NCI-H1092 treated with DMSO at 0.1 percent for 48 hours (cell line): Measurements from ENCODE around the gene MASP1.
"Not testable (repeated sequence)": the region's sequence is repeated elsewhere in the genome, so short reads cannot be mapped to it uniquely, and the experiment has no call there.

Experiments used
- DNase-seq: peaks from one replicate; lab custom pipeline; 2025; lab: John Stamatoyannopoulos, UW

Gene MASP1

DNA sequence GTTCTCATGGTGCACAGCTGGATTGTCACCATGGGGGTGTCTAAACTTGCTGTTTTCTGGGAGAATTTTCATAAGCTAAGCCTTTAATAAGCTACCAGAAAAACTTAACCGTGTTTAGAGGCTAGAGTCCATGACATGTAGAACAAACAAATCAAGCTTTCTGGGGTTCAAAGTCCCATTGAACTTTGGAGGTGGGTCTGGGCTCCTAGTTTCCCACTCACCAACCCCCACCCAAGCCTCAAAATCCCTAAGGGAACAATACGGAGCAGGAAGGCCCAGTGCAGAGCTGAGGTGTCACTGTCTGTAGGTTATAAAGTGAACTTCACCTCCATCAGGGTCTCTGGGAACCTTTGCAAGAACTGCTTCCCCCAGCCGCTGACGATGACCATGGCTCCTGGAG lies 68.7 kb downstream of the MASP1 start:
- DNase-seq, result no peak

DNA sequence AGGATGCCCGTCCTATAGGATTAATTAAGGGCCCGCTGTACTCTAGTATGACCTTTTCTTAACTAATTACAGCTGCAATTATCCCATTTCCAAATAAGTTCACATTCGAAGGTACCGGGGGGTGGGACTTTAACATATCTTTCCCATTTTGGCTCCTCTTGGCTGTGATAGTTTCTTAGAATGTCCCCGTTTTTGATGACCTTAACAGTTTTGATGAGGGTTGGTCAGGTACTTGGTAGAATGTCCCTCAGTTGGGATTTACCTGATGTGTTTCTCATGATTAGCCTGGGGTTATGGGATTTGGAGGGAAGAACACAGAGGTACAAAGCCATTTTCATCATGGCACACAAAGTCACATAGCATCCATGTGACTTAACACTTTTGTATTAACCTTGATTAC lies 76.1 kb downstream of the MASP1 start:
- no peak for DNase-seq

DNA sequence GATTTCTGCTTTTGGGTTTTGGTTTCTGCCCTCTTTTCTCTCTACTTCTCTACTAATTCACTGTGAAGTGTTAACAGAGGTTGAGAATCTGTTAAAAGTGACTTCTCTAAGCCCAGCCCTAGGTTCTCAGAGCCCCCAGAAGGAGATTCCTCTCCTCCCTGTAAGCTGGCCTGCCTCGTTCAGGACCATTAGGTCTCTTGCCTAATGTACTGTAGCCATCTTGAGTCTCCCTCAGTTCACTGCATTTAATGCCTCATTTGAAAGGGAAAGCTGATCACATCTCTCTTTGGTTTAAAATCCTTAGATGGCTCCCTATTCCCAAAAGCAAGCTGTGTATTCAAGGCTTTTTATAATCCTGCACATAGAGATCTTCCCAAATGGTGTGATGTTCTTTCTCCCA lies 77.9 kb downstream of the MASP1 start:
- DNase-seq, result no peak

DNA sequence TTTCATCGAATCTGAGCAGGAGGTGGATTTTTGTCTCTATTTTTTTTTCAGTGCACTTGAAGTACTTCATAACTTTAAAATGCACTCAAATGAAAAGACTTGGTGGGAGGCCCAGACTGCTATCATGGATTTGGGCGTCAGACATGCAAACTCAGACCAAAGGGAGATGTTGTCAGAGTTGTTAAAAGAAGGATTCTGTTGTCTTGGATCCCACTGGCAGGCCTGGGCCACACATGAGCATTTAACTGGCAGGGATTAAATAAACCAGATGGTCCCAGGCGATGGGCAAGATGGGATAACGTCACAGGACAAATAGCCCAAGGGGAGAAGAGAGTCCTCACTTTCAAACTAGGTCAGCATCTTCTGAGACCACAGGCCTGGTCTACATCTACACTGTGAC lies 78.8 kb downstream of the MASP1 start:
- DNase-seq, result no peak

DNA sequence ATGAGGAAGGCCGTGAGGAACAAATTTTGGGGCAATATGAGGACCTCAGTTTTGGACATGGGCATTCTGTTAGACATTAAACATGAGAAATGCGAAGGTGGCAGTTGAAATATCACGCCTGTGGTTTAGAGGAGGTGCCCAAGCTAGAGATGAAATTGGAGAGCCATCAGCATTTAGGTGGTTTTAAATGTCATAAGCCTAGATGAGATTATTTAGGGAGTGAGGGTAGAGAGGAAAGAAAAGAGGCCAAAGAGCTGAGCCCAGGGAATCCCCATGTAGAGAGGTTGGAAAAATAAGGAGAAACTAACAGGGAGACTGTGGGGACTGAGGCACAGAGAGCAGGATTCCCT lies 79.4 kb downstream of the MASP1 start:
- DNase-seq, result no peak

DNA sequence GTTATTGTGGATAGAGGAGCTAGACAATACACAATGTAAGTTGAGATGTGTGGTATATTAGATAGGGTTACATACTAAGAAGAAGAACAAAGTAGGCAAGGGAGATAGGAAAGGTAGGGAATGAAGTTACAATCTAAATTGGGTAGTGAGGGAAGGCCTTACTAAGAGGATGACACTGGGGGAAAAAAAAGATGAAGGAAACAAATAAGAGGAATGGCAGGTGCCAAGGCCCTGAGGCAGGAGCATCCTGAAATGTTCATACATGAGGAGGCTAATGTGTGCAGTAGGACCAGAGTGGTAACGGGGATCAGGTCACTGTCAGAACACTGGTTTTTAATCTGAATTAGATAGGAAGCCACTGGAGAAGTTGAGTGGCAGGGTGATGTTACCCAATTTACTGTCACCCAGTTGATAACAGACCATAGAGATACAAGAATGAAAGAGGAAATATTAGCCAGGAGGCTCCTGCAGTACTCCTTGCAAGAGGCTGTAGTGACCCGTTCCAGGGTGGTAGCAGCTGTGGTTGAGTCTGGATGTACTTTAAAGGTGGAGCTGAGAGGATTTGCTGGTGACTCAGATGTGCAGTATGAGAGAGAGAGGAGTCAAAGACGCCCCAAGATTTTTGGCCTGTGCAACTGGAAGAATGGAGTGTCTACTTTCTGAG lies 79.9 kb downstream of the MASP1 start:
- DNase-seq, result no peak

DNA sequence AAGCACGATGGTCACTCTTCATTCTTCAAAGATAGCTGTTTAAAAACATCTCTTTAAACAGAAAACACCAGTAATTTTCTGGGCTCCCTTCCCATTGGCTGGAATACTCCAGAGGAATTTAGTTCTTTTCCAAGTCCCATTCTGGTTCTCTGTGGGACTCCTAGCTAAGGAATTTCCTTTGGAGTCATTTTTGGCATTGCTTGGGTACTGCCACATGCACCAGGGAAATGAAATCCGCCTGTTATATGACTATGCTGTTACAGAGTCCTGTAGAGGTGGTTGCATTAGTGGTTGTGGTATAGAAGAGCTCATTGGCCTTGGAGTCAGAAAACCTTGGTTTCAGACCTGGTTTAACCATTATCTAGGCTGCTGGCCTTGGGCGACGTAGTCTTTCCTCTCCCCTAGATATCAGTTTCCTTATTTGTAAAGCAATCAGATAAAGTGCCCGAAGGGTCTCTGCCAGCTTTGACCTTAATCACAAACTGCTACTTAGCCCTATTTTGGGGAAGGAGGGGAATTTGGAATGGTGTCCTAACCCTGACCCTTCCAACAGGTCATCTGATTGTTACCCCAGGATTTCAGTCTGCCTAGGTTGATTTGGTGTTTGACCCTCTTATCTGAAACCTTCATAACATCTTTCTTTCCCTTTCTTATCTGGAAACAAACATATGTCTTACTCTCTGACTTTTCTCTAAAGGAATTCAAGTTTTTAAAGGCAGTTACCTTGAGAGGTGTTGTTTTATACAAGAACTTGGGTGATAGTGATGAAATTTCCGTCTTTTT lies 80.8 kb downstream of the MASP1 start:
- no peak for DNase-seq

DNA sequence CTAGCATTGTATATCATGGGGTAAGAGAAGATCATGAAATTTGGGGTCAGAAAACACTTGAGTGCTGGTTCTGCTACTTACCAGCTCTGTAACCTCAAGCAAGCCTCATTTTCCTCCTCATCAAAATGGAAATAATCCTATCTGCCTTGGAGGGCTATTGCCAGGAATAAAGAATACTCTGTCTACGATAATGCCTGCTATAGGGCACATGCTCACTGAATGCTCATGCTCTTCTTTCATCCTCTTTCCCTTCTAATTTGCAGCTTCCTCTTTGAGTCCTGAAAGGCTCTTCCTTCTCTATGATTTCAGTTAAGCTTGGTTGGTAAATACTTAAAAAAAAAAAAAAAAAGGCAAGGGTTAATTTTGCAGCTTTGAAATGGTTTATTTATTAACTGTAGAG lies 81.4 kb downstream of the MASP1 start:
- DNase-seq, result no peak

DNA sequence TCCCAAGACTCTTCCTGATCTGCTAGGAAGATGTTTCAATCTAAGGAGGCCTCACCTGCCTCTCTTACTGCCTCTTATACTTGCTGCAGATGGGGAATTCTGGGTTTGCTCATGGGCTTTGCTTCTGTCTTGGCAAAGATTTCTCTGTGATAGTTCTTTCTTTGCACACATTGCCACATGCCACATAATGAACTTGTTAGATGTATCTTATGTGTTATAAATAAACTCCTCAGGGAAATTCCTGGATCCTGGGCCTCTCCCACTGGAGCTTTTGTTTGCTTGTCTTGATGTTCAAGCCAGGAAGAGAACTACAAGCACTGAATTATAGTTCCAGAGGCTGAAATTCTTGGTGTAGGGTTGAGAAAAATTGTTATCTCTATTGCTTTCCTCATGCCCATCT lies 82.0 kb downstream of the MASP1 start:
- DNase-seq, result no peak

DNA sequence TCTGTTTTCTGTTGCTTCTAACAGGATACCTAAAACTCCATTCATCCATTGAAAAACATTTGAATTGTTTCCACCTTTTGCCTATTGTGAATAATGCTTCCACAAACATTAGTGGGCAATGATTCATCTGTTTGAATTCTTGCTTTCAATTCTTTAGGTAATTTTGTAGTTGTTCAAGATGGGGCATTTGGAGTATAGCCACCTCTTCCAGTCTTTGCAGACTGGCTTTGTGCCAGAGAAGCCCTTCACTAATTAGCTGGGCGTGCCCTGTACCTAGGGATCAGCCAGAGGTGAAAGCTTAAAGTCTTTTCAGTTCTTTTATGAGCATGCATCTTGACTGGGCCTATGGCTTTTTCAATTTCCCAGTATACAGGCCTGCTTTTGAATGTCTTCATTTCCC lies 83.4 kb downstream of the MASP1 start:
- DNase-seq, result no peak

DNA sequence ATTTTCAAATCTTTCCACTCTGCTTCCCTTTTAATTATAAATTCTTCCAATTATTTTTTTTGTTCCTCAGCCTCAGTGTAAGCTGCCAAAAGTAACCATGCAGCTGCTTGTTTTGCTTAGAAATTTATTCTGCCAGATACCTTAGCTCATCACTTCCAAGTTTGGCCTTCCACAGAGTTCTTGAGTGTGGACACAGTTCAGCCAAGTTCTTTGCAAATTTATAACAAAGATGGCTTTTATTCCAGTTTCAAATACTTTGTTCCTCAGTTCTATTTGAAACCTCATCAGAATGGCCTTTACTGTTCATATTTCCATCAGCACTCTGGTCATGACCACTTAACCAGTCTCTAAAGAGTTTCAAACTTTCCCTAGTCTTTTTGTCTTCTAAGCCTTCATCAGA lies 83.9 kb downstream of the MASP1 start:
- DNase-seq, result no peak

DNA sequence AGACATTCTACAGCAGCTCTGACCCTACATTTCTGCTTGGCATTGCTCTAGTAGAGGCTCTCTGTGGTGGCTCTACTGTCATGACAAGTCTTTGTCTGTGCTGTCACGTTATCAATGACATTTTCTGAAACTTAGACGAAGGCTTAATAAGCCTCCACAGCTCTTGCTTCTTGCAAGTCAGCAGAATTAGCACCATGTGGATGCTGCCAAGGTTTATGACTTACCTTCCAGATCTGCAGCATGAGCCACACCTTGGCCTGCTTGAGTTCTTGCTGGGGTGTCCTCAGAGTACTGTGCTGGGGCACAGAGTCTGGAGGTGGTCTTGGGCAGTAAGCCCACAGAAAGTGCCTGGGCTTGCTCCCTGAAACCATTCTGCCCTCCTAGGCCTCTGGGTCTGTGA lies 84.5 kb downstream of the MASP1 start:
- no peak for DNase-seq

DNA sequence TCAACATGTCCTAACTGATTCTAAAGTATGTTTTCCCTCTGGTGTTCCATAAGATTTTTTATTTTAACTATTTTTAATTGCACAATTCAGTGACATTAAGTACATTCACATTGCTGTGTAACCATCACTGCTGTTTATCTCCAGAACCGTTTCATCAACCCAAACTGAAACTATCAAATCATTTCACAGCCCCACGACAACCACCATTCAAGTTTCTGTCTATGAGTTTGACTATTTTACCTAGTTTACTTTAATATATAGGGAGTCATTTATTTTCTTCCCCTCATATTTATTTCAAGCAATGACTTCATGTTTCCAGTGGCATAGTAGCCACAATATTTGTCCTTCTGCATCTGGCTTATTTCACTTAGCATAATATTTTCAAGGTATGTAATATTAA lies 85.9 kb downstream of the MASP1 start:
- DNase-seq, result no peak

DNA sequence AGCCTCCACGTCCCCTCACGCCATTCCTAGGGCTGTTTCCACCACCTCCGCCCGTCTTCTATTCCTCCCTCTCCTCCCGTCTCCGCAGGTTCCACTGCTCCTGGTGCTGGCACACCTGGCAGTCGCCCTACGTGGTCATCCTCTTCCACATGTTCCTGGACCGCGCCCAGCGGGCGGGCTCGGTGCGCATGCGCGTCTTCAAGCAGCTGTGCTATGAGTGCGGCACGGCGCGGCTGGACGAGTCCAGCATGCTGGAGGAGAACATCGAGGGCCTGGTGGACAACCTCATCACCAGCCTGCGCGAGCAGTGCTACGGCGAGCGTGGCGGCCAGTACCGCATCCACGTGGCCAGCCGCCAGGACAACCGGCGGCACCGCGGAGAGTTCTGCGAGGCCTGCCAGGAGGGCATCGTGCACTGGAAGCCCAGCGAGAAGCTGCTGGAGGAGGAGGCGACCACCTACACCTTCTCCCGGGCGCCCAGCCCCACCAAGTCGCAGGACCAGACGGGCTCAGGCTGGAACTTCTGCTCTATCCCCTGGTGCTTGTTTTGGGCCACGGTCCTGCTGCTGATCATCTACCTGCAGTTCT lies 92.0 kb downstream of the MASP1 start:
- not testable (repeated sequence) for DNase-seq

DNA sequence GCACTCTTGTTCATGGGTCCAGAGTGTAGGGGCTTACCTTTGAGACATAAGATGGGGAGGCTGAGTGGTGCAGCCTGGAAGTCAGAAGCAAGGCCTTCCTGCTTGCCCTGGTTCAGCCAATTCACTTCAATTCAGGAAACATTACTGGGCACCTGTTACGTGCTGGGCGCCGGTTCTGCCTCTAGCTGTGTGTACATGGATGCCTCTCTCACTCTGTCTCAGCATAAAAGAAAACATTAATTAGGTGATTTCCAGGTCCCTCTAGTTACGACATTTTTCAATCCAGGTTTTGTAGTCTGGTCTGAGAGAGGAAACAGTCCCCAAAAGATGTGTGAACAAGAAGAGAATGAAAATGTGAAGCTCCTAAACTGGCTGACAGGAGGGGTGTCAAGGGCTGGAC lies 93.0 kb downstream of the MASP1 start:
- DNase-seq, result no peak

DNA sequence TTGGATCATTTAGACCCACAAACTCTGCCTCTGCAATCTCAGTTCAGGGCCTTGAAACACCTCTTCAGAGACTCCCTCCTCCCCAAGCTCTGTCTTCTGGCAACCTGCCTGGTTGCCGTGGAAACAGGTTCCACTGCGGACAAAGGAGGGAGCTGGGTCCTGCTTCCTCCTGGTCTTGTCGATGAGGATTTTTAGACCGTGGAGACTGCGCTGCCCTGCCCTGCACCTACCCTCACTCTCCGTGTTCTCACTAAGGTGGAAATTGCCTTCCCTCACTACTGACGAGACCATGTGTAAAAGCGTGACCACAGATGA lies 94.2 kb downstream of the MASP1 start, which contains the start of gene RTP1:
Gene RTP1, plus strand, starts transcription at position 152 of the 315 bp plus-strand sequence. Its CDS starts 30 bp downstream, at position 182.
- no peak for DNase-seq

DNA sequence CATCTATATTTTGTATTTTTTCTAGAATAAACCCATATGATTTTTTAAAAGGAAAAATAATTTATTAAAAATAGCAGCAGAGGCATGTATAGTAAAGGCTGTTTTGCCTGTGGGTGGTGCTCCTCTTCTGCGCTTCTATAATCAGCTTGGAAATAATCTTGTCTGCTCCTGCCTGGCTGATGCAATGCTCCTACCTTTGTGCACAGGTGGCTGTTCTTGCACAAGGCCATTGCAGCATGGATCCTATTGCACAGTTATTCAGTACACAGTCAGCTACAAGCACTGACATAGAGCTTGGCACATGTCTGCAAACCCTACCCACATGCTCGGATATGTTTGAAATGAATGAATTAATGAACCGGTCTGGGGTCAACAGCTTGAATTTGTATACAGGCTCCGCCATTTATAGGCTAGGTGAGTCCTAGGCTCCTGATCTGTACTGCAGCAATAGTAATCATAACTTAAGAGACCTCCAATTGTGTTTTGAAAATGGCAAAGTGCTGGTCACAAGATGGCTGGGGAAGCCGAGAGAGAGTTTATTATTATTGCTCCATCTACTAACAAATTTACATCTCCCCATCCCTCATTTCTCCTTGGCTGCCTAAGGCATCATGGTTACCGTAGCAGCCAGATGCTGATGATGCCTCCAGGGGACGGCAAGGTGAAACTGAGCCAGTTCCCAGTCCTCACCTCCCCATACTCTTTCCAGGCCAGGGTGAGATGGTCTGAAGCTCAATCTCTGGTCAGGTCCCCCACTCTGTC lies 94.8 kb downstream of the MASP1 start:
- no peak for DNase-seq

DNA sequence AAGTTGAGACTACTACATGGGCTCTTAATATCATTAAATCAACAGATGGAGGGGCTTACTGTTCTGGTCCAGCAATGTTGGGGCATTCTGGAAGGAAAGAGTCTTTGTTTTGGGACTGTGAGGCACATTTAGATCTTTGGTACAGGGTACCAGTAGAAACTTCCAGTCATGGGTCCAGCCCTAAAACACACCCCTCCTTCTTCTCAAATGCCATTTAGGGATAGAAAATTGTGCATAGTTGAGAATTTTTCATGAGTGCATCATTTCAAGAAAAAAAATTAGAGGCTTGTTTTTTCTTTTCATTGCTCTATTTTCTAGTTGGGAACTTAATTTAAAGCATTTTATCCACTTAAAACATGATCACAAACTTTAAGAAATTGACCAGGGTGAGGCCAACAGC lies 98.4 kb downstream of the MASP1 start:
- DNase-seq, result no peak

DNA sequence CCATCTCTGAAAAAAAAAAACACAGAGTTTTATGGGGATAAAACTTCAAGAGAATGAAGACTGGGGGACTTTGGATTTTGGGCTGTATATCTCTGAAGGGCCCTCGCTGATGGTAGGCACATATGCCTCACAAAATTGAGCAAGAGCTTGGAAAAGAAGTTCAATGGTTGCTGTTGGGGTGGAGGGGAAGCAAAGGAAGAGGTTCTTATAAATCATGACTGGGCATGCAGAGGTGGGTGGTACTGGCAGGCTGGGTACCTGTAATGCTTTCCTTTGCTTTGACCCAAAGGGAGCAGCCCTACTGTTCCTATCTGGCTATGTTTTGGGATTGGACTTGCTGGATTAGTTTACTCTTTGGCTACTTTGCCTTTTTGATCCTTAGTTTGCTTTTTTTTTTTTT lies 100.3 kb downstream of the MASP1 start:
- no peak for DNase-seq

DNA sequence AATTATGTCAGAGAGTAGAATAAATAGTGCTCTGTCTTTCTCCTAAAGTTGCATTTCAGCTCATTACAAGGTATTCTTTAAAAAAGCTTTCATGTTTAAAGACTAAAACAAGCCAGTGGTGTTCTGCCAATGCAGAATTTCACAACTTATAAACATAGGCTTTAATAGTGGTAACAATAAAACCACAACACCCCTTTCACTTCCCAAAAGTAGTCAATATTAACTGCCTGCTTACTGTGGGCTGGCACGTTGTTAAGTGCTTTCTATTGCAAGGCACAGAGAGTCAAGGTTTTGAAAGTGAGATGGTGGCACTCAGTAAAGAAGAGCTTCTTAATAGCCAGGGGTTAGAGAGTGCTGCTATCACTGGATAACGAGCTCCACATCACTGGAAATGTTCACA lies 102.6 kb downstream of the MASP1 start:
- DNase-seq, result no peak

DNA sequence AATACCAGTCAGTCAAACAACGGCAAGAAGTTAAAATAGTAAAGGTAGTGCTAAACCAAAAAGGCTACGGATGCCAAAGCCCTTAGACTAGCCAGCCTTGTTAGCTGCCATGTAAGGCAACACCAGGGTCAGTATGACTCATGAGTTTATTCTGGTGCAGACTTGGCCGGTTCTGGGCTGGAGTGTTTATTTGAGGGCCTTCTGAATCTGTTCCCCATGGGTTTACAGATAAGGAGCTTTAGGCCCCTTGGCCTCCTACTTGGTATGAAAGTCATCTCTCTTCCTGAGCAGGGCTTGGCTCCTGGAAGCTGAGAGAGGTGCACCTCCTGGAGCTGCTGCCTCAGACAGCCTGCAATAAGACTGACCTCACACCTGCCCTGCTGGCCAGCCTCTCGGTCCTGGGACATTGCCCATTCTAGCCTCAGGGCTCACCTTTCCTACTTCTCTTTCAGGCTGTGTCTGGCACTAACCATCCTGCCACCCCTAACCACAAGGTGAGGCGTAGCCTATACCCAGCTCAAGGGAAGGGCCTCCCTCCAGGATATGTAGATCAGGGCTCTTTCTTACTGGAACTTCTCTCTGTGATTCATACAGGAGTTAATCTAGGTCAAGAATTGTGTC lies 104.6 kb downstream of the MASP1 start:
- DNase-seq, result no peak

DNA sequence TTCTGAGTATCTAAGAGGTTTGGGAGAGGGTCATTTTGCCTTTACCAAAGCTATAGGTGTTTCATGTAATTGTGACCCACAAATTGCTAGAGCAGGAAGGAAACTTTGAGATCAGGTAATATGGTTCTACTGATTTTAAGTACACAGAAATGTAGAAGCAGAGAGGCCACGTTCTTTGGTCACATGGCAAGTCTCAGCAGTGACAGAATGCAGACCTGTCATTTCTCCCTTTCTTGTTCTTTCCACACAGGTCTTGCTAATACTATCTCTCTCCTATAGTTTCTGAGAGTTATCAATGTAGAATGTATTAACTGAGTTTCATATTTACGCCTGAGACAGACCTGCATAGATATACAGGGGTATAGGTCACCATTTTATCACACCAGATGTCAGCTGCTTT lies 105.2 kb downstream of the MASP1 start:
- DNase-seq, result no peak

DNA sequence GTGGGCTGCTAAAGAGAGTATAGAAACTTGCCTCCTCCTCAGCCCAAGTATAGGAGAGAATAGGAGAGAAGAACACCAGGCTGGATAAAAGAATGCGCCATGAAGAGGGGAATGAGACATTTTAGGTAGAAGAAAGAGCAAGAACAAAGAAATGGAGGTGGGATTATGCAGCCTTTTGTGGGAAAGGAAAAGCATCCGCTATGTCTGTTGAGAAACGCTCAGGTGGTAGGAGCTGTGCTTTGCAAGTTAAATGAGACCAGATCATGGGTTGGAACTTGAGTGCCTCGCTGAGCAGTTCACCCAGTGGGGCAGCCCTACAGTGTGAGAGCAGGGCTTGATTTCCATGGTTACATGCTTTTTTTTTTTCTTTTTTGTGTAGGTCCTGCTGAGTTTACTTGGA lies 105.8 kb downstream of the MASP1 start:
- DNase-seq, result no peak
